H1 (cell line): ENCODE measurements around the gene BACE2. TPM values are rescaled to one million over a fixed set of nuclear protein-coding genes. Genes with fewer than 3 reads are reported as not detected.

ENCODE experiments used
- CTCF ChIA-PET: fragments of 300-600 bp; sonication (Branson Sonifier 250); formaldehyde crosslinking; loops from one replicate; lab custom pipeline; 2021; ENCODE audit not compliant: partially characterized antibody; lab: Charles Lee
- POLR2A ChIA-PET: fragments of 300-600 bp; sonication (Branson Sonifier 250); formaldehyde crosslinking; loops from one replicate; lab custom pipeline; 2021; ENCODE audit warnings: inconsistent platforms; ENCODE audit not compliant: partially characterized antibody; lab: Charles Lee
- DNase-seq, 2 experiments: peaks; one replicate each; pipeline versions ENCODE4 v3.0.0 to v3.0.0-alpha.2; 2010 to 2022; ENCODE audit warnings: low spot score in 2 of 2, low read depth in 1 of 2, mixed read lengths in 1 of 2
- FAIRE-seq: peaks from 2 replicates; lab custom pipeline; 2011; peaks lifted over from hg19 to GRCh38; lab: Jason Lieb, UNC
- H2AFZ ChIP-seq: 2 replicates; pipeline ENCODE4 v1.8.1; 2012; ENCODE audit warnings: low read length, inconsistent platforms
- H2AK5ac ChIP-seq: 2 replicates; pipeline ENCODE4 v1.6.1; 2013; ENCODE audit warnings: low read depth, low read length
- H2BK120ac ChIP-seq: replicated peaks from 2 replicates; pipeline ENCODE3; 2013; ENCODE audit warnings: low read depth, low read length, inconsistent platforms
- H2BK12ac ChIP-seq: 2 replicates; pipeline ENCODE4 v1.6.1; 2013; ENCODE audit warnings: low read depth, low read length
- H2BK15ac ChIP-seq: 2 replicates; pipeline ENCODE4 v1.6.1; 2013; ENCODE audit warnings: low read length
- H2BK20ac ChIP-seq: 2 replicates; pipeline ENCODE4 v1.6.1; 2013; ENCODE audit warnings: low read length
- H2BK5ac ChIP-seq: 2 replicates; pipeline ENCODE4 v1.6.1; 2013; ENCODE audit warnings: low read depth, low read length
- H3K14ac ChIP-seq: 2 replicates; pipeline ENCODE4 v1.6.1; 2013; ENCODE audit warnings: inconsistent platforms; ENCODE audit not compliant: insufficient read length
- H3K18ac ChIP-seq: 2 replicates; pipeline ENCODE4 v1.6.1; 2013; ENCODE audit warnings: low read length; ENCODE audit errors: extremely low read depth
- H3K23ac ChIP-seq: 2 replicates; pipeline ENCODE4 v1.6.1; 2013; ENCODE audit warnings: inconsistent platforms; ENCODE audit not compliant: insufficient read length
- H3K23me2 ChIP-seq: 2 replicates; pipeline ENCODE4 v1.6.1; 2013; ENCODE audit warnings: low read depth, low read length
- H3K27ac ChIP-seq: 2 replicates; pipeline ENCODE4 v1.6.1; 2011; ENCODE audit warnings: low read depth, low read length, inconsistent platforms
- H3K27me3 ChIP-seq, 4 experiments: replicated peaks in 1 of 4; 1 replicate in 1 of 4; 2 replicates in 3 of 4; pipeline versions ENCODE4 v1.6.1 to v1.8.1; 2011 to 2013; ENCODE audit warnings: low read length in 3 of 4, mild to moderate bottlenecking in 3 of 4, inconsistent platforms in 2 of 4, mixed read lengths in 2 of 4, moderate library complexity in 1 of 4; ENCODE audit not compliant: control insufficient read depth in 3 of 4, insufficient read depth in 3 of 4; ENCODE audit errors: extremely low read depth in 1 of 4
- H3K36me3 ChIP-seq, 4 experiments: 2 replicates each; pipeline versions ENCODE4 v1.6.1 to v1.8.1; 2011 to 2013; ENCODE audit warnings: mild to moderate bottlenecking in 4 of 4, low read length in 3 of 4, moderate library complexity in 2 of 4, control low read depth in 1 of 4, inconsistent platforms in 1 of 4; ENCODE audit not compliant: insufficient read depth in 4 of 4, control insufficient read depth in 2 of 4
- H3K4ac ChIP-seq: replicated peaks from 2 replicates; pipeline ENCODE3; 2013; ENCODE audit warnings: low read length, low read depth, mixed read lengths, inconsistent platforms; ENCODE audit not compliant: insufficient read length
- H3K4me1 ChIP-seq, 4 experiments: replicated peaks in 1 of 4; 1 replicate in 1 of 4; 2 replicates in 3 of 4; pipeline versions ENCODE4 v1.6.1 to v1.8.1; 2011 to 2013; ENCODE audit warnings: low read length in 3 of 4, inconsistent platforms in 2 of 4, mixed read lengths in 1 of 4; ENCODE audit not compliant: insufficient read depth in 4 of 4, control insufficient read depth in 3 of 4
- H3K4me2 ChIP-seq, 2 experiments: 2 replicates each; pipeline versions ENCODE4 v1.6.1 to v1.8.1; 2011 to 2013; ENCODE audit warnings: low read depth in 2 of 2, low read length in 2 of 2, control low read depth in 1 of 2, inconsistent platforms in 1 of 2, mild to moderate bottlenecking in 1 of 2; ENCODE audit not compliant: insufficient read depth in 1 of 2
- H3K4me3 ChIP-seq, 4 experiments: fragments of 200-600, 300-600 bp in 1 of 4; sonication (generic), shearing (Covaris generic), sonication (Bioruptor Twin) in 1 of 4; 2 replicates each; pipeline versions ENCODE4 v1.5.1 to v1.8.1; 2011 to 2016; ENCODE audit warnings: low read length in 4 of 4, low read depth in 3 of 4, control low read depth in 2 of 4, inconsistent platforms in 2 of 4, mild to moderate bottlenecking in 2 of 4, mixed read lengths in 1 of 4, moderate library complexity in 1 of 4; ENCODE audit not compliant: insufficient read depth in 2 of 4; ENCODE audit errors: extremely low read depth in 1 of 4
- H3K56ac ChIP-seq: replicated peaks from 2 replicates; pipeline ENCODE3; 2013; ENCODE audit warnings: low read depth, mild to moderate bottlenecking, mixed read lengths, low read length, inconsistent platforms; ENCODE audit not compliant: insufficient read length
- H3K79me1 ChIP-seq: 2 replicates; pipeline ENCODE4 v1.6.1; 2013; ENCODE audit warnings: low read depth, low read length, control low read depth
- H3K79me2 ChIP-seq, 2 experiments: 2 replicates each; pipeline versions ENCODE4 v1.6.1 to v1.8.1; 2012 to 2013; ENCODE audit warnings: low read length in 2 of 2, mild to moderate bottlenecking in 2 of 2, inconsistent platforms in 1 of 2; ENCODE audit not compliant: insufficient read depth in 2 of 2, control insufficient read depth in 1 of 2
- H3K9ac ChIP-seq, 4 experiments: replicated peaks in 1 of 4; 1 replicate in 1 of 4; 2 replicates in 3 of 4; pipeline versions ENCODE4 v1.6.1 to v1.8.1; 2011 to 2013; ENCODE audit warnings: low read depth in 3 of 4, low read length in 3 of 4, control low read depth in 2 of 4, mild to moderate bottlenecking in 2 of 4, moderate library complexity in 2 of 4, inconsistent platforms in 1 of 4; ENCODE audit errors: extremely low read depth in 1 of 4
- H3K9me3 ChIP-seq, 2 experiments: 2 replicates each; pipeline versions ENCODE4 v1.6.1 to v1.8.1; 2012 to 2013; ENCODE audit warnings: mild to moderate bottlenecking in 2 of 2, moderate library complexity in 2 of 2, control low read depth in 1 of 2, inconsistent platforms in 1 of 2, low read depth in 1 of 2, low read length in 1 of 2, mixed read lengths in 1 of 2; ENCODE audit not compliant: insufficient read depth in 2 of 2
- H4K20me1 ChIP-seq, 2 experiments: replicated peaks in 1 of 2; 2 replicates each; pipeline versions ENCODE3 to v1.8.1; 2011 to 2013; ENCODE audit warnings: inconsistent platforms in 2 of 2, low read length in 2 of 2, mild to moderate bottlenecking in 1 of 2; ENCODE audit not compliant: insufficient read depth in 2 of 2, control insufficient read depth in 1 of 2
- H4K5ac ChIP-seq: 2 replicates; pipeline ENCODE4 v1.6.1; 2013; ENCODE audit warnings: low read length, low read depth, mixed read lengths, inconsistent platforms; ENCODE audit not compliant: insufficient read length
- H4K8ac ChIP-seq: 2 replicates; pipeline ENCODE4 v1.8.0; 2013; ENCODE audit warnings: mild to moderate bottlenecking, moderate library complexity, low read length, inconsistent platforms; ENCODE audit not compliant: insufficient read depth; ENCODE audit errors: extremely low read depth
- H4K91ac ChIP-seq: replicated peaks from 2 replicates; pipeline ENCODE3; 2013; ENCODE audit warnings: low read length, mixed read lengths, inconsistent platforms; ENCODE audit not compliant: insufficient read length
- CHD2 ChIP-seq: IDR thresholded peaks from 2 replicates; pipeline ENCODE4 v1.6.1; 2012; ENCODE audit warnings: low read length, improper control_type of control experiment
- SIX5 ChIP-seq: IDR thresholded peaks from 2 replicates; pipeline ENCODE4 v1.6.1; 2011; ENCODE audit warnings: mild to moderate bottlenecking, low read depth, low read length
- WGBS, 2 experiments: shearing (Covaris generic) in 1 of 2; methylation state at CpG; one replicate each; pipeline versions ENCODE4 v1.1.6 to v1.1.7; 2013 to 2015; ENCODE audit warnings: low lambda C conversion rate in 2 of 2, mixed read lengths in 2 of 2, inconsistent platforms in 1 of 2, low coverage in 1 of 2, missing lambda C conversion rate in 1 of 2; ENCODE audit not compliant: insufficient replicate concordance in 2 of 2, insufficient coverage in 1 of 2, insufficient read length in 1 of 2; ENCODE audit errors: extremely low coverage in 1 of 2, missing lambda C conversion rate in 1 of 2; 5-methylcytosine and 5-hydroxymethylcytosine counted together
- polyA plus RNA-seq, 7 experiments: library from polyadenylated mRNA; depleted of rRNA in 3 of 7; stranded (reverse) in 5 of 7; unstranded in 2 of 7; fragments of >200 nt in 5 of 7; fragments of 200-250 nt in 2 of 7; gene quantifications; 1 replicate in 5 of 7; 2 replicates in 1 of 7; 4 replicates in 1 of 7; pipeline versions ENCODE4 v1.2.1 to v1.2.3, GENCODE V29; 2011 to 2013; ENCODE audit warnings: missing spikeins in 2 of 7, mixed read lengths in 2 of 7
- total RNA-seq: library from RNA; stranded (reverse); fragmentation: NEBNext Ultra II Directional; extraction: Animal tissue kit (Norgen Biotek cat#: 25700); gene quantifications from 2 replicates; pipeline ENCODE4 v1.2.1, GENCODE V29; 2021

BACE2 gene
- total and polyA plus RNA-seq, 2 of the 8 experiments (the other 6 are each of a cell fraction or from before 2014, with no cell fraction given) = 8.1 to 10.9 TPM

- TF ChIP-seq CHD2 = no peak
- no peak for TF ChIP-seq SIX5
- DNase-seq (no peak), FAIRE-seq (no peak)
- H2BK15ac ChIP-seq = no peak overlapping the region
- no peak overlapping the region for H3K14ac ChIP-seq
- H3K4me3 ChIP-seq = peak overlapping the region in 1 of 4 experiments; percentile 67; a peak in 2 of 8 replicates
- H2AFZ ChIP-seq = no peak overlapping the region
- peaks cover 9% of the 10 kb centered on the region; the same call in 1 of the 2 replicates for H3K23me2 ChIP-seq
- H3K27ac ChIP-seq = no peak overlapping the region
- no peak overlapping the region for H2BK5ac ChIP-seq
- no peak overlapping the region for H4K5ac ChIP-seq
- POLR2A ChIA-PET = no interaction called here
- no peak overlapping the region for H3K18ac ChIP-seq
- H3K79me2 ChIP-seq = no peaks in the 10 kb centered on the region
- peaks cover 0 to 1% (median 0%) of the 10 kb centered on the region in 4 experiments; a peak in 2 of 7 replicates for H3K4me1 ChIP-seq
- peaks cover 0 to 2% of the 10 kb centered on the region in 2 experiments for H4K20me1 ChIP-seq
- no peak overlapping the region for H2BK120ac ChIP-seq
- no peak overlapping the region for H3K56ac ChIP-seq
- H3K27me3 ChIP-seq = peaks cover 0 to 16% (median 10%) of the 10 kb centered on the region in 4 experiments; a peak in 6 of 7 replicates
- H3K4me2 ChIP-seq = peak overlapping the region; percentile 63 to 82; a peak in 3 of 4 replicates
- H4K91ac ChIP-seq = no peak overlapping the region
- H3K36me3 ChIP-seq = no peaks in the 10 kb centered on the region
- no peak overlapping the region for H3K9ac ChIP-seq
- no peak overlapping the region for H4K8ac ChIP-seq
- H3K23ac ChIP-seq = no peak overlapping the region
- no peak overlapping the region for H2BK20ac ChIP-seq
- H2BK12ac ChIP-seq = no peak overlapping the region
- H3K4ac ChIP-seq = no peak overlapping the region
- WGBS, 2 experiments = 93% methylated on average over 6 of the region's 6 CpGs; no CpG with 5 or more reads in 1 of the 2 experiments
- H3K79me1 ChIP-seq = no peaks in the 10 kb centered on the region
- no peaks in the 10 kb centered on the region for H3K9me3 ChIP-seq
- H2AK5ac ChIP-seq = no peak overlapping the region
- CTCF ChIA-PET = interaction anchor here (0.8 to 1.0 kb wide), 2 partner anchors 25 to 33 kb away, joined by 3 to 4 read pairs; no protein-coding TSS in a partner anchor
Measured at GRCh38 chr21:41315726-41316125, 147.8 kb downstream of the BACE2 start.
